Liver (tissue), 3 donors: ENCODE results near the gene CFAP410.

Experiments
- ATF3 ChIP-seq: IDR thresholded peaks from 2 replicates; pipeline ENCODE4 v1.6.1; 2016; ENCODE audit warnings: antibody characterized with exemption
- CTCF ChIP-seq: fragments of 150-350 bp; IDR thresholded peaks from 2 replicates; pipeline ENCODE4 v1.5.1; 2017; ENCODE audit warnings: improper control_type of control experiment, low read depth, low read length; ENCODE audit not compliant: missing input control
- EGR1 ChIP-seq, 2 donors: IDR thresholded peaks; 2 replicates each; pipeline ENCODE4 v1.6.1; 2016 to 2018; ENCODE audit warnings: antibody characterized with exemption in 2 of 2, low read depth in 2 of 2
- JUND ChIP-seq, 2 donors: IDR thresholded peaks; 2 replicates each; pipeline ENCODE4 v1.6.1; 2016; ENCODE audit warnings: antibody characterized with exemption in 2 of 2
- MAX ChIP-seq: IDR thresholded peaks from 2 replicates; pipeline ENCODE4 v1.6.1; 2016; ENCODE audit warnings: antibody characterized with exemption
- RAD21 ChIP-seq, 2 donors: IDR thresholded peaks; 2 replicates each; pipeline ENCODE4 v1.6.1; 2016; ENCODE audit warnings: antibody characterized with exemption in 2 of 2, mild to moderate bottlenecking in 2 of 2
- REST ChIP-seq: IDR thresholded peaks from 2 replicates; pipeline ENCODE4 v1.6.1; 2016; ENCODE audit warnings: antibody characterized with exemption, mild to moderate bottlenecking
- SP1 ChIP-seq: IDR thresholded peaks from 2 replicates; pipeline ENCODE4 v1.6.1; 2018; ENCODE audit warnings: antibody characterized with exemption, mild to moderate bottlenecking
- TAF1 ChIP-seq: conservative IDR thresholded peaks from 2 replicates; pipeline ENCODE4 v1.6.1; 2016; ENCODE audit warnings: antibody characterized with exemption, mild to moderate bottlenecking
- YY1 ChIP-seq: IDR thresholded peaks from 2 replicates; pipeline ENCODE4 v1.6.1; 2016; ENCODE audit warnings: antibody characterized with exemption, mild to moderate bottlenecking
- ZBTB33 ChIP-seq: IDR thresholded peaks from 2 replicates; pipeline ENCODE4 v1.6.1; 2016; ENCODE audit warnings: antibody characterized with exemption
- donor health status: healthy.
- donor health status: healthy.

- TF ChIP-seq CTCF, result peak; percentile 16
- peak; percentile 87 for TF ChIP-seq SP1
- no peak for TF ChIP-seq MAX
- no peak for TF ChIP-seq REST
- TF ChIP-seq ATF3, result no peak
- TF ChIP-seq EGR1 (IDR thresholded peaks at IDR 0.05; ENCODE audit: low read depth in 2 of 2), result no peak
- TF ChIP-seq TAF1, result no peak
- TF ChIP-seq JUND (IDR thresholded peaks at IDR 0.05), result no peak
- peak; percentile 87 for TF ChIP-seq YY1
- no peak for TF ChIP-seq ZBTB33
- TF ChIP-seq RAD21 (IDR thresholded peaks at IDR 0.05), result peak in 1 of 2 donors; percentile 45
Observed at GRCh38 chr21:44303490-44303981, 35.7 kb downstream of the CFAP410 start.
